CD8-positive, alpha-beta memory T cell (primary cell): ENCODE results near the gene CYGB. TPM values are rescaled to one million over a fixed set of nuclear protein-coding genes. Genes with fewer than 3 reads are reported as not detected.

ENCODE experiments used
- CTCF ChIA-PET: fragments of 350-600 bp; sonication (Branson Sonifier 250); formaldehyde crosslinking; loops from one replicate; lab custom pipeline; 2021; ENCODE audit warnings: antibody characterized with exemption; lab: Charles Lee
- POLR2A ChIA-PET: fragments of 350-600 bp; sonication (Branson Sonifier 250); formaldehyde crosslinking; loops from one replicate; lab custom pipeline; 2021; ENCODE audit warnings: antibody characterized with exemption; lab: Charles Lee
- DNase-seq, 5 donors: peaks; one replicate each; pipeline versions ENCODE4 v3.0.0 to v3.0.0-alpha.2; 2020 to 2022; ENCODE audit warnings: mixed read lengths in 1 of 5
- H3K27ac ChIP-seq: one replicate; pipeline ENCODE4 v1.7.0; 2013; ENCODE audit warnings: low read depth, mild to moderate bottlenecking, low read length, moderate library complexity
- H3K27me3 ChIP-seq: 2 replicates; pipeline ENCODE4 v1.7.0; 2013; ENCODE audit warnings: low read length, mild to moderate bottlenecking; ENCODE audit not compliant: insufficient read depth, poor library complexity, severe bottlenecking
- H3K36me3 ChIP-seq: 2 replicates; pipeline ENCODE4 v1.7.0; 2013; ENCODE audit warnings: mild to moderate bottlenecking, low read length, moderate library complexity; ENCODE audit not compliant: insufficient read depth
- H3K4me1 ChIP-seq: 2 replicates; pipeline ENCODE4 v1.7.0; 2013; ENCODE audit warnings: mild to moderate bottlenecking, low read length, moderate library complexity; ENCODE audit not compliant: insufficient read depth
- H3K4me3 ChIP-seq: 2 replicates; pipeline ENCODE4 v1.7.0; 2013; ENCODE audit warnings: mild to moderate bottlenecking, low read length
- H3K9me3 ChIP-seq: 2 replicates; pipeline ENCODE4 v1.7.0; 2013; ENCODE audit warnings: mild to moderate bottlenecking, low read length
- H3K27ac Mint-ChIP-seq, 8 donors: one replicate each; pipeline ENCODE4 v1.8.0; 2020 to 2021; ENCODE audit warnings: mixed read lengths in 8 of 8, mild to moderate bottlenecking in 6 of 8, inconsistent platforms in 3 of 8, moderate library complexity in 3 of 8
- H3K27me3 Mint-ChIP-seq, 2 donors: one replicate each; pipeline ENCODE4 v1.8.0; 2020 to 2021; ENCODE audit warnings: mixed read lengths in 2 of 2, mild to moderate bottlenecking in 1 of 2, moderate library complexity in 1 of 2
- H3K36me3 Mint-ChIP-seq, 3 donors: one replicate each; pipeline ENCODE4 v1.8.0; 2020 to 2021; ENCODE audit warnings: mixed read lengths in 3 of 3, inconsistent platforms in 1 of 3, mild to moderate bottlenecking in 1 of 3
- H3K4me1 Mint-ChIP-seq, 3 donors: one replicate each; pipeline ENCODE4 v1.8.0; 2020 to 2021; ENCODE audit warnings: mixed read lengths in 3 of 3, inconsistent platforms in 1 of 3, mild to moderate bottlenecking in 1 of 3
- H3K4me3 Mint-ChIP-seq, 7 donors: one replicate each; pipeline ENCODE4 v1.8.0; 2020 to 2021; ENCODE audit warnings: mixed read lengths in 7 of 7, mild to moderate bottlenecking in 6 of 7, moderate library complexity in 4 of 7, inconsistent platforms in 2 of 7
- H3K9me3 Mint-ChIP-seq, 5 donors: one replicate each; pipeline ENCODE4 v1.8.0; 2020 to 2022; ENCODE audit warnings: mixed read lengths in 5 of 5, mild to moderate bottlenecking in 3 of 5, moderate library complexity in 2 of 5, inconsistent platforms in 1 of 5
- polyA plus RNA-seq: library from polyadenylated mRNA; unstranded; fragments of 300-500 nt; fragmentation: Illumina TruSeq; gene quantifications from one replicate; pipeline ENCODE4 v1.2.3, GENCODE V29; 2021
- total RNA-seq, 2 experiments: library from RNA; stranded (reverse); gene quantifications; one replicate each; pipeline ENCODE4 v1.2.3, GENCODE V29; 2021

The CYGB gene
- total and polyA plus RNA-seq, 3 experiments from 2014 or later = 0.23 TPM; not detected in 2

DNA sequence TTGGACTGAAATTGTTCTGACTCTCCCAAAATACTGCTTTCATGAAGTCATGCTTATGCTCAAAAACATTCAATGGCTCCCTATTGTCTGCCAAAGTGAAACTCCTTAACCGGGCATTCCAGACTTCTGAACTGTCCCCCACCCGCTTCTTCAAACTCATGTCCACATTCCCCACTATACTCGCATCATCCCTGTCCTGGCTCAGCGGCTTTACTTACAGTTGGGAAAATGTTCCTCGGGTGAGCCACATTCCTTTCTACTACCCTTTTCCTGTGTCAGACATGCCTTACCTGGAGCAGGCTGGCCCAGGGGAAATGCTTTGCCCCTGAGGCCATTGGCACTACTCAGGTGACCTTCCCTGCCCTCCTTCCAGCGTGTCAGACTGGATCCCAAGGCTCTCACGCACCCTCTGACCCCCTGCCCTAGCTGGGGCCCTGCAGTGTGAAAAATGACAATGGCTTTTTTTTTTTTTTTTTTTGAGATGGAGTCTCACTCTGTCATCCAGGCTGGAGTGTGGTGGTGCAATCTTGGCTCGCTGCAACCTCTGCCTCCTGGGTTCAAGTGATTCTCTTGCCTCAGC is 5.3 kb downstream of the CYGB start:
- Histone ChIP-seq H3K4me3 (no peak overlapping the region), H3K27me3 (peaks cover 11% of the 10 kb centered on the region), H3K36me3 (no peaks in the 10 kb centered on the region), H3K4me1 (peaks cover 32% of the 10 kb centered on the region), H3K27ac (no peak overlapping the region), H3K9me3 (no peaks in the 10 kb centered on the region)
- H3K27me3 Mint-ChIP-seq = peaks cover 7 to 12% of the 10 kb centered on the region in 2 donors
- H3K27ac Mint-ChIP-seq = peak overlapping the region in 1 of 8 donors; percentile 2
- H3K4me1 Mint-ChIP-seq = peaks cover 14 to 34% (median 14%) of the 10 kb centered on the region in 3 donors
- CTCF ChIA-PET = interaction anchor here (1.3 to 1.7 kb wide), 2 partner anchors 9 kb away, joined by 3 to 4 read pairs; no protein-coding TSS in a partner anchor
- no peak for DNase-seq
- H3K36me3 Mint-ChIP-seq = no peaks in the 10 kb centered on the region
- no peak overlapping the region for H3K4me3 Mint-ChIP-seq
- H3K9me3 Mint-ChIP-seq = no peaks in the 10 kb centered on the region
- POLR2A ChIA-PET = interaction anchor here (0.6 kb wide), 1 partner anchor 91 kb away, joined by 5 read pairs; no protein-coding TSS in a partner anchor

DNA sequence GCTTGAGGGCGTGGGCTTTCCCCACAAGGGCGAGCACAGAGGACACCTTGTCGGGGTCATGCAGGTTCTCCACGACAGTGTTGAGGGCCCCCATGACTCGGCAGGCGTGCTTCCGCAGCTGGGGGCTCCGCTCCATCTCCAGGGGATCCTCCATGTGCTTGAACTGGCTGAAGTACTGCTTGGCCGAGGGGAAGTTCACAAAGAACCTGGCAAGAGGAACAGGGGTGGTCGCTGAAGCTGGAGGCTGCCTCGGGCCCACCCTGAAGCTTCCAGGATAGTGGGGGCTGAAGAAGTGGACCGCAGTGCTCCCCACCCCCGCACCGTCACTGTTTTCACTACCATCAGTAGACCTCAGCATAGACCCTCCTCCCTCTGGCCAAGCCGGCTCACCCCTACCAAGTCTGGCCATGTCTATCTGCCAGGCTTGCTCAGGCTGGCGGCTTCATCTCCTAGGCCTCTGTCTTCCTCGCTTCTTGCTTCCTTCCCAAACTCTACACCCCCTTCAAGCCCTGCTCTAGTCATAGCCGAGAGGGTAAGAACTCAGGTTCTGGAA is 5.9 kb downstream of the CYGB start:
- H3K27ac ChIP-seq = no peak overlapping the region
- peaks cover 4 to 9% of the 10 kb centered on the region in 2 donors for H3K27me3 Mint-ChIP-seq

GRCh38 chr17:76530811-76531485 is 6.6 kb downstream of the CYGB start:
- CTCF ChIA-PET = interaction anchor here (1.3 kb wide), 1 partner anchor 8 kb away, joined by 3 read pairs; no protein-coding TSS in a partner anchor
- no peak overlapping the region for H3K27ac ChIP-seq
- H3K9me3 Mint-ChIP-seq = no peaks in the 10 kb centered on the region

More for the DNA sequence above, 5.9 kb downstream of the CYGB start:
- H3K4me1 ChIP-seq = peaks cover 33% of the 10 kb centered on the region
- H3K9me3 Mint-ChIP-seq = no peaks in the 10 kb centered on the region
- H3K27ac Mint-ChIP-seq = peak overlapping the region in 2 of 8 donors; percentile 2 to 10
- H3K27me3 ChIP-seq = peaks cover 5% of the 10 kb centered on the region
- peaks cover 14 to 36% (median 16%) of the 10 kb centered on the region in 3 donors for H3K4me1 Mint-ChIP-seq
- H3K4me3 ChIP-seq = no peak overlapping the region
- H3K4me3 Mint-ChIP-seq = no peak overlapping the region
- H3K9me3 ChIP-seq = no peaks in the 10 kb centered on the region
- DNase-seq = no peak
- POLR2A ChIA-PET = interaction anchor here (0.6 kb wide), 1 partner anchor 92 kb away, joined by 5 read pairs; no protein-coding TSS in a partner anchor
- no peaks in the 10 kb centered on the region for H3K36me3 ChIP-seq
- CTCF ChIA-PET = interaction anchor here (1.3 kb wide), 1 partner anchor 9 kb away, joined by 3 read pairs; no protein-coding TSS in a partner anchor
- H3K36me3 Mint-ChIP-seq = no peaks in the 10 kb centered on the region

DNA sequence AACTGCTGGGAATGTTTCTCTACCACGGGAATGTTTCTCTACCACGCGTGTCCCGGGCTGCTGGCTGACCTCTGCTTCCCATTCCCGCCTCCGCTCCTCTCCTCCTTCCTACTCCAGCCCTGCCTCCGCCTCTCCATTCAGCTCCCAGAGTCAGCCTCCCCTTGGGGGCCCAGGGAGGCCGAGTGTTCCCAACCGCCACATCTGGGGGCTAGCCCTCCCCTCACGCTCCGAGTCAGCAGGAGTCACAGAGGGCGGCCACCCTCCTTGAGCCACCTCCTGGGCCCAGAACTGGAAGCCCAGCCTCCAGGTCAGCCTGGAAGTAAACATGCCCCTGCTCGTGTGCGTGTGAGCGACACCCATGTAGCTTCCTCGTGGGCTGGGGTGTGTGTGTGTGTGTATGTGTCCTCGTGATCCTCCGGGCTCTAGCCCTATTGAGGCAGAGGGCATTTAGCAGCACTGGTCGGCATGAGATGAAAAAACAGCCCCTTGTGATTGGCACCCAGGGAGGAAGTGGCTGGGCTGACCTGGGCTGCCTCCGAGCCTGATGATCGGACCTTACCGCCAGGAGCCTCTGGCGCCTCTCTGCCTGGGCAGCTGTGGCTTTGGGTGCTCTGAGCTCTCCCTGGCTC is 7.3 kb downstream of the CYGB start:
- no peaks in the 10 kb centered on the region for H3K9me3 Mint-ChIP-seq
- Histone ChIP-seq H3K36me3 (no peaks in the 10 kb centered on the region), H3K4me3 (no peak overlapping the region), H3K27me3 (no peaks in the 10 kb centered on the region), H3K27ac (no peak overlapping the region), H3K4me1 (peaks cover 33% of the 10 kb centered on the region), H3K9me3 (no peaks in the 10 kb centered on the region)
- no peaks in the 10 kb centered on the region for H3K36me3 Mint-ChIP-seq
- ChIA-PET POLR2A (no interaction called here), CTCF (interaction anchor here (1.2 to 1.8 kb wide), 2 partner anchors 14 to 17 kb away, joined by 3 to 7 read pairs; no protein-coding TSS in a partner anchor)
- DNase-seq = no peak
- H3K27me3 Mint-ChIP-seq = peaks cover 0 to 2% of the 10 kb centered on the region in 2 donors
- peak overlapping the region in 2 of 8 donors; percentile 58 to 60 for H3K27ac Mint-ChIP-seq
- peaks cover 14 to 36% (median 16%) of the 10 kb centered on the region in 3 donors for H3K4me1 Mint-ChIP-seq
- H3K4me3 Mint-ChIP-seq = no peak overlapping the region

More at GRCh38 chr17:76530811-76531485, 6.6 kb downstream of the CYGB start:
- no peaks in the 10 kb centered on the region for H3K36me3 ChIP-seq
- peaks cover 33% of the 10 kb centered on the region for H3K4me1 ChIP-seq
- Mint-ChIP-seq H3K27ac (peak overlapping the region in 1 of 8 donors; percentile 10), H3K36me3 (no peaks in the 10 kb centered on the region), H3K4me3 (no peak overlapping the region), H3K27me3 (peaks cover 2 to 4% of the 10 kb centered on the region in 2 donors), H3K4me1 (peaks cover 14 to 36% (median 16%) of the 10 kb centered on the region in 3 donors)
- POLR2A ChIA-PET = no interaction called here
- H3K9me3 ChIP-seq = no peaks in the 10 kb centered on the region
- H3K27me3 ChIP-seq = no peaks in the 10 kb centered on the region
- no peak for DNase-seq
- H3K4me3 ChIP-seq = no peak overlapping the region

GRCh38 chr17:76529224-76530094 is 8.1 kb downstream of the CYGB start:
- Histone ChIP-seq H3K4me1 (peaks cover 33% of the 10 kb centered on the region), H3K27ac (peak overlapping the region; percentile 21), H3K4me3 (no peak overlapping the region), H3K27me3 (no peaks in the 10 kb centered on the region), H3K9me3 (no peaks in the 10 kb centered on the region), H3K36me3 (no peaks in the 10 kb centered on the region)
- POLR2A ChIA-PET = no interaction called here
- peak overlapping the region in 3 of 8 donors; percentile 23 to 72 (median 33) for H3K27ac Mint-ChIP-seq
- H3K9me3 Mint-ChIP-seq = no peaks in the 10 kb centered on the region
- H3K4me3 Mint-ChIP-seq = no peak overlapping the region
- no peak for DNase-seq
- H3K27me3 Mint-ChIP-seq = no peaks in the 10 kb centered on the region
- H3K4me1 Mint-ChIP-seq = peaks cover 16 to 37% (median 16%) of the 10 kb centered on the region in 3 donors
- CTCF ChIA-PET = interaction anchor here (0.6 to 1.8 kb wide), 6 partner anchors 13 to 183 kb away, joined by 3 to 8 read pairs (median 5); partner anchors contain the start of gene ST6GALNAC2
- no peaks in the 10 kb centered on the region for H3K36me3 Mint-ChIP-seq

DNA sequence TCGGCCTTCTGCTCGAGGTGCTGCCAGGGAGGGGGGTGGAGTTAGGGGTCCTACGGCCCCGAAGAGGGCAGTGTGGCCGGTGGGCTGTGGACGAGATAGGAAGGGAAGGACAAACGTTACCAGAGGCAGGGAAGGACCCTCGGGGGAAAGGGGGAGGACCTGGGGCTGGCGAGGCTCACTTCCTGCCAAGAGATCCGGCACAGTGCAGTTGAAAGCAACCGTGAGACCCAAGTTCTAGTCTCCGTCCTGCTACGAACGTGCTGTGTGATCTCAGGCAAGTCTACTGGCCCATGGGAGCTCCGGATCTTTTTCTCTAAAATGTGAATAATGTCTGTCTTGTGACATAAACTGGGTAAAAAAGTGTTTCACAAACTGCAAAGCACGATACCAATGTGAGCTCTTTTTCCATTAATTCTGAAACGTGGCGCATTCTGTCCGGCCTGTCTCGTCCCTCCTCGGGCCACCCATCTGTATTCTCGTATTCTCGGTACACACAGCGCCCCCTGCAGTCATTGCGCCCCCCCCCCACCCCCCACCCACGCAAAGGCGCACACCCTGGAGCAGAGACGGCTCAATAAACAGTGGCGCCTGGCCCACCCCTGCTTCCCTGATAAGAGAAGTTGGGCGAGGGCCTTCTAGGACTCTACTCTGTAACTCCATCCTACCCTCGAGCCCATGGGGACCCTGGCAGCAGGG is 8.8 kb downstream of the CYGB start:
- Mint-ChIP-seq H3K36me3 (no peaks in the 10 kb centered on the region), H3K27me3 (peaks cover 0 to 1% of the 10 kb centered on the region in 2 donors), H3K4me3 (peak overlapping the region in 6 of 7 donors; percentile 30 to 74 (median 56)), H3K4me1 (peaks cover 18 to 40% (median 18%) of the 10 kb centered on the region in 3 donors), H3K9me3 (no peaks in the 10 kb centered on the region), H3K27ac (peak overlapping the region in 7 of 8 donors; percentile 76 to 93 (median 83))
- H3K4me1 ChIP-seq = peaks cover 33% of the 10 kb centered on the region
- H3K27me3 ChIP-seq = no peaks in the 10 kb centered on the region
- ChIA-PET CTCF (interaction anchor here (0.6 to 2.1 kb wide), 9 partner anchors 10 to 184 kb away, joined by 3 to 12 read pairs (median 5); partner anchors contain the start of gene ST6GALNAC2), POLR2A (interaction anchor here (1.4 to 1.6 kb wide), 2 partner anchors 13 to 17 kb away, joined by 3 to 7 read pairs; no protein-coding TSS in a partner anchor)
- H3K4me3 ChIP-seq = peak overlapping the region; percentile 41
- H3K27ac ChIP-seq = peak overlapping the region; percentile 24
- peak in 1 of 5 donors; percentile 43 for DNase-seq
- H3K9me3 ChIP-seq = no peaks in the 10 kb centered on the region
- H3K36me3 ChIP-seq = no peaks in the 10 kb centered on the region
